Mucosa of stomach (tissue), 1 donor: ENCODE measurements around the gene FZD10.

Source experiments
- H3K27me3 ChIP-seq: one replicate; pipeline ENCODE4 v1.7.0; 2013; ENCODE audit warnings: mild to moderate bottlenecking, low read length; ENCODE audit not compliant: control insufficient read depth, insufficient read depth
- H3K36me3 ChIP-seq: one replicate; pipeline ENCODE4 v1.7.0; 2013; ENCODE audit warnings: low read length; ENCODE audit not compliant: control insufficient read depth, insufficient read depth
- H3K4me1 ChIP-seq: one replicate; pipeline ENCODE4 v1.7.0; 2013; ENCODE audit warnings: mild to moderate bottlenecking, low read length; ENCODE audit not compliant: control insufficient read depth, insufficient read depth
- H3K4me3 ChIP-seq: one replicate; pipeline ENCODE4 v1.7.0; 2013; ENCODE audit warnings: low read length
- H3K9ac ChIP-seq: one replicate; pipeline ENCODE4 v1.7.0; 2013; ENCODE audit warnings: mild to moderate bottlenecking, low read length, moderate library complexity
- H3K9me3 ChIP-seq: one replicate; pipeline ENCODE4 v1.7.0; 2013; ENCODE audit warnings: mild to moderate bottlenecking, low read length, moderate library complexity; ENCODE audit not compliant: control insufficient read depth
- donor health status: Pancreatic carcinoma.

FZD10 gene

DNA sequence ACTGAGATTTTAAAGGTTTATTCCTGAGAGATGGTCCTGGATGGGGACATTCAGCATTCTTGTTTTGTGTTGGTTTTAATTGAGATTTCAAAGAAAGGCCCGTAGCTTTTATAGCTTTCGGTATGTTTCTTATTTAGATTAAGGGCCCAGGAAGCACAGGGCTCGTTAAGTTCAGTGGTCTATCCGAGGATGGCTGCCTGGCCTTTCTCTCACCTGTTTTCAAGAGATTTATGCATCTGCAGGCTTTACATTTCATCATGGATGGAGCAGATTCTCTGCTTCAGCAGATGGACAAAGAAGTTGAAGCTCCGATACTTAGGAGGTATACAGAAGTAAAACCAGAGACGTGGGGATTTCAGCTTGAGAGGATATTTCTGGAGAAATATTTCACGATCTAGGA lies 16.0 kb downstream of the FZD10 start:
- H3K4me1 ChIP-seq, result no peaks in the 10 kb centered on the region
- H3K27me3 ChIP-seq, result no peaks in the 10 kb centered on the region
- no peak overlapping the region for H3K4me3 ChIP-seq
- H3K9me3 ChIP-seq, result no peaks in the 10 kb centered on the region
- H3K9ac ChIP-seq, result no peak overlapping the region
- no peaks in the 10 kb centered on the region for H3K36me3 ChIP-seq

DNA sequence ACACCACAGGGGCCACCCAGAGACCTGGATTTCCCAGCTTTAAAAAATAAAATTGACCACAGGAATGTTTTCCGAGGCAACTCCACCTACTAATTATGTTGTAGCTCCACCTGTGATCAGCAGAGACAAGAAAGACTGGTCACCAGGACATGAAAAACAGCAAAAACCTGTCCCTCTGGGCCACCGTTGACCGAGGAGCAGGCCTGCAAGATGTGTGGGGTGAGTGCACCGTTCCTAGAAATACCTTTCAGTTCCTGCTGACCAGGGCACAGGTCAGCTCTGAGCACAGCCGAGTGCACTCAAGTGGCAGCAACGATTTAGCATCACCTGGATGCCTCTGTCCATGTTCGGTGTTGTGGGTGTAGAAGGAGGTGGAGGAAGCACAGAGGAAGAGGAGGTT lies 16.9 kb downstream of the FZD10 start:
- Histone ChIP-seq H3K4me3 (no peak overlapping the region), H3K36me3 (no peaks in the 10 kb centered on the region), H3K27me3 (no peaks in the 10 kb centered on the region), H3K9ac (no peak overlapping the region), H3K9me3 (no peaks in the 10 kb centered on the region), H3K4me1 (no peaks in the 10 kb centered on the region)

- Histone ChIP-seq H3K9ac (no peak overlapping the region), H3K27me3 (no peaks in the 10 kb centered on the region), H3K4me1 (no peaks in the 10 kb centered on the region), H3K36me3 (no peaks in the 10 kb centered on the region), H3K9me3 (no peaks in the 10 kb centered on the region), H3K4me3 (no peak overlapping the region)
Observed at GRCh38 chr12:130179621-130180020, 17.4 kb downstream of the FZD10 start.

- H3K36me3 ChIP-seq, result no peaks in the 10 kb centered on the region
- no peaks in the 10 kb centered on the region for H3K27me3 ChIP-seq
- no peak overlapping the region for H3K9ac ChIP-seq
- no peak overlapping the region for H3K4me3 ChIP-seq
- H3K4me1 ChIP-seq, result no peaks in the 10 kb centered on the region
- H3K9me3 ChIP-seq, result no peaks in the 10 kb centered on the region
Observed at GRCh38 chr12:130181211-130181610, 18.9 kb downstream of the FZD10 start.

DNA sequence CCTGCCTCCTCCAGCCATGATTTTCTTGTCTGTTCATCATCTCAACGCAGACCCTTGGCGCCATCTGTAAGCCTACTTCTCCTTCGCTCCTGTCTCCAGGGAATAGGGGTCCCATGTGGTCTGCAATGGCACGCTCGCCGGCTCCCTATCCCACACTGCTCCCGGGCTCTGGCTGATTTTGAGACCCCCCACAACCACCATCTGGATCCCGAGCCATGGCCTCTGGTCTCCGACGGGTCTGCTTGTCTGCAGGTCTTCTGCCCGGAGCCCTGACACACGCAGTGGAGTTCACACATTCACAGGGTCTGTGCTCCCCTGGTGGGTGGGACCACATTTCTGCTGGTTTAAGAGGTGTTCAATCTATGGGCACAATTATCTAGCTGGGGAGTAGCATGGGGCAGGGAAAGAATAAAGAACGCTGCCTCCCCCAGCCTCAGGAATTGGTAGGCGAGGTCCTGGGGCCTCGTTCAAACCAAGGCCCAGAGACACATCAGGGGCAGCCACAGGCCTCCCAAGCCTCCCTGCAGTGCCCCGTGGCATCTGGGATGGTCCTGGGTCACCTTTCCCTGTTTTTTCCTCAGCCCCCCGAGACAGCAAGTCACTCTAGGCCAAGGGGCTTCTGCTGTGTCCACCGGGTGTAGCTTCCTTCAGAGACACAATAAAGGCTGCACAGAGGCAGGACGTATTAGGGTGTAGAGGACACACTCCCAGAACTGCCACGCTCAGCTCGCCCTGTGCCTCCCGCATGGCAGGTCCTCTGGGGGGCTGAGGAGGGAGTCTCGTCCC lies 21.5 kb downstream of the FZD10 start:
- no peaks in the 10 kb centered on the region for H3K9me3 ChIP-seq
- no peaks in the 10 kb centered on the region for H3K36me3 ChIP-seq
- H3K9ac ChIP-seq, result no peak overlapping the region
- H3K27me3 ChIP-seq, result no peaks in the 10 kb centered on the region
- H3K4me3 ChIP-seq, result no peak overlapping the region
- no peaks in the 10 kb centered on the region for H3K4me1 ChIP-seq

DNA sequence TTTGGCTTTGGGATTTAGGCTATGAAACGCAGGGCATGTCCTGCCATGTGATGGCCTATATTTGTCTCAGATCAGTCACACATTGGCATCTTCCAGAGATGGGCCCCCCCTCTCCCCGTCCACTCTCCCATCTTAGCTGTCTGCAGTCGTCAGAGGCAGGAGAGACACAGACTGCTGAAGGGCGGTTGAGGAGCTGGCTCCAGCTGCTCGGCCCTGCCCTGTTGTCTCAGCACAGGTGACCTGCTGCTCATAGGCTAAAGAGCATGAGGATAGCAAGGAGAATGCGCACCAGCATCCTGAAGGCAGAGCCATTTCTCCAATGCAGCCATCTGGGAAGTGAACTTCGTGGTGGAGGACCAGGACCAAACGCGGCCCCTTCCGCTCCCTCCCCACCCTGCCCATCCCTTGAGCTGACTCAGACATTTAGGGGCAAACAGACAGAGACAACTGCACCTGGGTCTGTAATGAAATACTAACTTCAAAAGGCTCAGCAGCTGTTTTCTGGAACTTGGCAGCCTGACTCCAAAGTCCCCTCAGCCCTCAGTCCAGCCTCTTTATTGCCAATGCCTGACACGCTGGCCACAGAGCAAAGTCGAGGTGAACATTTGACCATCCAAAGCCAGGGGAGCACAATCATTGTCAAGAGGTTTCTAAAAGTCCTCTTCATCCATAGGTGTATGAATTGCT lies 22.3 kb downstream of the FZD10 start:
- H3K36me3 ChIP-seq, result no peaks in the 10 kb centered on the region
- H3K9me3 ChIP-seq, result no peaks in the 10 kb centered on the region
- no peaks in the 10 kb centered on the region for H3K4me1 ChIP-seq
- no peak overlapping the region for H3K9ac ChIP-seq
- H3K4me3 ChIP-seq, result no peak overlapping the region
- H3K27me3 ChIP-seq, result no peaks in the 10 kb centered on the region

- Histone ChIP-seq H3K27me3 (no peaks in the 10 kb centered on the region), H3K4me3 (no peak overlapping the region), H3K9ac (no peak overlapping the region), H3K4me1 (no peaks in the 10 kb centered on the region), H3K36me3 (no peaks in the 10 kb centered on the region), H3K9me3 (no peaks in the 10 kb centered on the region)
Observed at GRCh38 chr12:130185455-130186391, 23.5 kb downstream of the FZD10 start.

DNA sequence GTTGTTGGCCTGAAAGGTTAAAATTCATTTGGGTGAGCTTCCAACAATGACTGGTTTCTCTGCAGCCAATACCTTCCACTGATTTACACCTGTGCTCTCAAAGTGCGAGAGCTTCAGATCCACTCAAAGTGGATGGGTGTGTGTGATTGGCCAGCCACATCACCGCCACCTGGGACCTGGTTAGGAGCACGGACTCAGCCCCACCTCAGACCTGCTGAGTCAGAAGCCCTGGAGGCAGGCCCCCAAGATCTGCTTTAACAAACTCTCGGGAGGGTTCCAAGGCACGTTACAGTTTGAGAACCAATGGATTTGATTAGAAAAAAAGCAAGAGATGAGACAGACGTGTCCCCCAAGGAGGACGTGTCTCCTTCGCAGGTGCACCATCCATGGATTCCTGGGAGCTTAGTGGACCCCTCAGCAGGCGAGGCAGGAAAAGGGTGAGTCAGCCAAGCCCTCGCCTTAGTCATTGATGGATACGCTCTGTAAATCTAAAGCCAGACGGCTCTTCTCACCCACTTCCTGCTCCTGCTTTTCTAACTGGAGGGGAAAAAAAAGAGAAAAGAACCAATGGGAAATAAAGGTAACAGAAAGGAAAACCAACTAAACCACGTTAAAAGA lies 24.5 kb downstream of the FZD10 start:
- Histone ChIP-seq H3K27me3 (no peaks in the 10 kb centered on the region), H3K36me3 (no peaks in the 10 kb centered on the region), H3K4me1 (no peaks in the 10 kb centered on the region), H3K4me3 (no peak overlapping the region), H3K9me3 (no peaks in the 10 kb centered on the region), H3K9ac (no peak overlapping the region)

DNA sequence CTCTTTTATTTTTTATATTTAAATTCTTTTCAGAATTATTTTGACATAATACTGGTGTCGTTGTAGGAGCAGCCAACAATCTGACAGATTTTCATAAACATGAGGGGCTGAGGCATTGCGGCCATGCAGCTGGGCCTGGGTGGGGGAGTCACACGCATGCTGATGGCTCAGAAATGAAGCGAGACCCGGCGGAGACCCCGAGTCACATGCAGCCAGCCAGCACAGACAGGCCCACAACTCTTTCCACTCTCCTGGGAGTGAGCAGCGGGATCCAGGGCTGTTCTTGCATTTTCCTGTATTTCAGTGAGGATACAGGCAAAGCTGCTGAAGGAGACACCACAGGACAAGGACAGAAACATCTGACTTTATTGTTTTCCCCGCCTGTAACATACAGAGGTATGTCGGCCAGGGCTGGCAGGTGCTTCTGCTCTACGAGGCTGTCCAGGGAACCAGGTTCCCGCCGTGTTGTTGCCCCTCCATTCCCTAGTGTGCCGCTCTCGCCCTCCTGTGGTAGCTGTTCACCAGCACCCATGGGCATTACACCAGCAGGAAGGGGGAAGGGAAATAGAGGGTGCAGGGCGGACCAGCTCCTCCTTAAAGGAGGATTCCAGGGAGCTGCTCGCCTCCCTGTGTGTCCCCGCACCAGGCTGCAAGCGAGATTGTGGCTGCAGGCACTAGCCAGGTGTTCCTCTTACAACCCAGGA lies 30.5 kb downstream of the FZD10 start:
- H3K9ac ChIP-seq, result no peak overlapping the region
- H3K4me1 ChIP-seq, result no peaks in the 10 kb centered on the region
- H3K4me3 ChIP-seq, result no peak overlapping the region
- no peaks in the 10 kb centered on the region for H3K9me3 ChIP-seq
- H3K27me3 ChIP-seq, result peaks cover 4% of the 10 kb centered on the region
- H3K36me3 ChIP-seq, result no peaks in the 10 kb centered on the region

GRCh38 chr12:130194154-130194553 lies 31.9 kb downstream of the FZD10 start:
- Histone ChIP-seq H3K9me3 (no peaks in the 10 kb centered on the region), H3K36me3 (no peaks in the 10 kb centered on the region), H3K4me3 (no peak overlapping the region), H3K4me1 (no peaks in the 10 kb centered on the region), H3K27me3 (peaks cover 4% of the 10 kb centered on the region), H3K9ac (no peak overlapping the region)

- Histone ChIP-seq H3K4me3 (no peak overlapping the region), H3K9me3 (no peaks in the 10 kb centered on the region), H3K9ac (no peak overlapping the region), H3K36me3 (no peaks in the 10 kb centered on the region), H3K27me3 (peaks cover 4% of the 10 kb centered on the region), H3K4me1 (no peaks in the 10 kb centered on the region)
Observed at GRCh38 chr12:130195369-130195768, 33.1 kb downstream of the FZD10 start.
